Cardiac muscle cell (in vitro differentiated cells and primary cell): Measurements from ENCODE around the gene ZNF91. TPM values are rescaled to one million over a fixed set of nuclear protein-coding genes. Genes with fewer than 3 reads are reported as not detected.

Source experiments
- DNase-seq, 2 donors: peaks; one replicate each; pipeline versions ENCODE4 v3.0.0 to v3.0.0-alpha.2; 2010 to 2017; ENCODE audit warnings: low read depth in 1 of 2, low spot score in 1 of 2
- H3K27ac ChIP-seq: fragments of 200-600 bp; sonication (generic); 2 replicates; pipeline ENCODE4 v1.5.1; 2016
- H3K27me3 ChIP-seq: fragments of 200-600 bp; sonication (generic); 2 replicates; pipeline ENCODE4 v1.6.0; 2016; ENCODE audit warnings: control low read depth
- H3K36me3 ChIP-seq: fragments of 200-600 bp; sonication (generic); 2 replicates; pipeline ENCODE4 v1.5.1; 2016; ENCODE audit warnings: control low read depth
- H3K4me1 ChIP-seq: fragments of 200-600 bp; sonication (generic); 2 replicates; pipeline ENCODE4 v1.8.1; 2017; ENCODE audit warnings: low read depth, mild to moderate bottlenecking, mixed run types
- H3K4me3 ChIP-seq: fragments of 200-600 bp; sonication (generic); 2 replicates; pipeline ENCODE4 v1.5.1; 2016; ENCODE audit warnings: mild to moderate bottlenecking
- H3K9me3 ChIP-seq: fragments of 200-600 bp; sonication (generic); 2 replicates; pipeline ENCODE4 v1.5.1; 2017; ENCODE audit warnings: low read depth, mild to moderate bottlenecking, control low read depth
- polyA plus RNA-seq: library from polyadenylated mRNA; unstranded; fragments of >200 nt; fragmentation: Nextera tagmentation; extraction: Ambion mirVana; gene quantifications from 2 replicates; pipeline ENCODE4 v1.2.1, GENCODE V29; 2016
- total RNA-seq: library from RNA; depleted of rRNA; stranded (reverse); fragments of >200 nt; gene quantifications from 2 replicates; pipeline ENCODE4 v1.2.3, GENCODE V29; 2016
- TF ChIP-seq, protein P1 (sequence below): IDR thresholded peaks from 2 replicates; pipeline ENCODE4 v1.5.1; 2012; ENCODE audit warnings: low read depth, mild to moderate bottlenecking, low read length

The ZNF91 gene
- total and polyA plus RNA-seq, 2 experiments from 2014 or later: 30.1 to 78.7 TPM

- H3K4me3 ChIP-seq: no peak overlapping the region
Observed at GRCh38 chr19:23318143-23318542, 77.1 kb downstream of the ZNF91 start.

DNA sequence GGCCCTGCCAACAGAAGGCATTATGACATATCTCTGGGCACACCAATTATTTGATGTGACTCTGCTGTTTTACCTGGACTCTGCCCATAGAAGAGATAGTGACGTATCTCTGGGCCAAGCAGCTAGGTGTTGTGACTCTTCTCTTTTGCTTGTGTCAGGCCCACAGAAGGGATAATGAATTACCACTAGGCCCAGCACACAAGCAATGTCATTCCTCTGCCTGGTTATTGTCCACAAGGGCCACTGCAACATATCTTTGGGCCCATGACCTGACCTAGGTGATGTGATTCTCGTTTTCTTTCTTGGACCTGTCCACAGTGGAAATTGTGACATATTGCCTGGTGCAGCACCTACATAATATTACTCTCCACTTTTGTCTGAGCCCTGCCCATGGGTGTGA, 80.0 kb downstream of the ZNF91 start:
- no peaks in the 10 kb centered on the region for H3K27me3 ChIP-seq
- no peak for DNase-seq
- no peak overlapping the region for H3K4me3 ChIP-seq
- TF ChIP-seq, protein P1, sequence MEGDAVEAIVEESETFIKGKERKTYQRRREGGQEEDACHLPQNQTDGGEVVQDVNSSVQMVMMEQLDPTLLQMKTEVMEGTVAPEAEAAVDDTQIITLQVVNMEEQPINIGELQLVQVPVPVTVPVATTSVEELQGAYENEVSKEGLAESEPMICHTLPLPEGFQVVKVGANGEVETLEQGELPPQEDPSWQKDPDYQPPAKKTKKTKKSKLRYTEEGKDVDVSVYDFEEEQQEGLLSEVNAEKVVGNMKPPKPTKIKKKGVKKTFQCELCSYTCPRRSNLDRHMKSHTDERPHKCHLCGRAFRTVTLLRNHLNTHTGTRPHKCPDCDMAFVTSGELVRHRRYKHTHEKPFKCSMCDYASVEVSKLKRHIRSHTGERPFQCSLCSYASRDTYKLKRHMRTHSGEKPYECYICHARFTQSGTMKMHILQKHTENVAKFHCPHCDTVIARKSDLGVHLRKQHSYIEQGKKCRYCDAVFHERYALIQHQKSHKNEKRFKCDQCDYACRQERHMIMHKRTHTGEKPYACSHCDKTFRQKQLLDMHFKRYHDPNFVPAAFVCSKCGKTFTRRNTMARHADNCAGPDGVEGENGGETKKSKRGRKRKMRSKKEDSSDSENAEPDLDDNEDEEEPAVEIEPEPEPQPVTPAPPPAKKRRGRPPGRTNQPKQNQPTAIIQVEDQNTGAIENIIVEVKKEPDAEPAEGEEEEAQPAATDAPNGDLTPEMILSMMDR: no peak
- H3K9me3 ChIP-seq: no peaks in the 10 kb centered on the region
- H3K27ac ChIP-seq: no peak overlapping the region
- H3K36me3 ChIP-seq: no peaks in the 10 kb centered on the region
- no peaks in the 10 kb centered on the region for H3K4me1 ChIP-seq

More at GRCh38 chr19:23318143-23318542, 77.1 kb downstream of the ZNF91 start:
- Histone ChIP-seq H3K9me3 (no peaks in the 10 kb centered on the region), H3K27ac (no peak overlapping the region), H3K27me3 (no peaks in the 10 kb centered on the region), H3K4me1 (no peaks in the 10 kb centered on the region), H3K36me3 (no peaks in the 10 kb centered on the region)
- TF ChIP-seq, protein P1: no peak
- DNase-seq: no peak

DNA sequence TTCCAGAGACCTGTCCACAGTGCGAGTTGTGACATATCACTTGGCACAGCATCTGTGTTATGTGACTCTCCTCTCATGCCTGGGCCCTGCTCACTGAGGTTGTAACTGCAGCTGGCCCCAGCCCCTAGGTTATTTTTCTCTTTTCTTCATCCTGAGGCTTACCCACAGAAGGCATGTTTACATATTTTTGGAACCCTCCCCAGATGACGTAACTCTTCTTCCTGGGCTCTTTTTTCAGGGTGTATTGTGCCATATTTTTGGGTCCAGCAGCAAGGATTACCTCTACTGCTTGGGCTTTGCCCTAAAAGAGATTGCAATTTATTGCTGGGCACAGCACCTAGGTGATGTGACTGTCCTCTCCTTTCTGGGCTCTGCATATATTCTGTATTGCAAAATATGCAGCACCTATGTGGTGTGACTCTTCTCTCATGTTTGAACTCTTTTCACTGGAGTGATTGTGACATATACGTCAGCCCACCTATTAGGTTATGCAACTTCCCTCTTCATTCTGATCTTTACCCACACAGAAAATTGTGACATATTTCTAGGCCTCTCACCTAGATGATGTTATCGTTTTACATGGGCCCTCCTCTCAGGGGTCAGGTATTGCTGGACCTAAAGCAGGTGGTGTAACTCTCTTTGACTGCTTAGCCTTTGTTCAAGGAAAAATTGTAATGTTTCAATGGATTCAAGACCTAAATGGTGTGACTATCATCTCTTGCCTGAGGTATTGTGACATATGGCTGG, 80.6 kb downstream of the ZNF91 start:
- Histone ChIP-seq H3K36me3 (no peaks in the 10 kb centered on the region), H3K27ac (no peak overlapping the region), H3K9me3 (no peaks in the 10 kb centered on the region), H3K4me3 (no peak overlapping the region), H3K27me3 (no peaks in the 10 kb centered on the region), H3K4me1 (no peaks in the 10 kb centered on the region)
- TF ChIP-seq, protein P1: no peak
- DNase-seq: no peak

- Histone ChIP-seq H3K27ac (no peak overlapping the region), H3K9me3 (no peaks in the 10 kb centered on the region), H3K36me3 (no peaks in the 10 kb centered on the region), H3K27me3 (no peaks in the 10 kb centered on the region), H3K4me1 (no peaks in the 10 kb centered on the region), H3K4me3 (no peak overlapping the region)
- DNase-seq: no peak
- TF ChIP-seq, protein P1: no peak
Observed at GRCh38 chr19:23313196-23313595, 82.1 kb downstream of the ZNF91 start.

DNA sequence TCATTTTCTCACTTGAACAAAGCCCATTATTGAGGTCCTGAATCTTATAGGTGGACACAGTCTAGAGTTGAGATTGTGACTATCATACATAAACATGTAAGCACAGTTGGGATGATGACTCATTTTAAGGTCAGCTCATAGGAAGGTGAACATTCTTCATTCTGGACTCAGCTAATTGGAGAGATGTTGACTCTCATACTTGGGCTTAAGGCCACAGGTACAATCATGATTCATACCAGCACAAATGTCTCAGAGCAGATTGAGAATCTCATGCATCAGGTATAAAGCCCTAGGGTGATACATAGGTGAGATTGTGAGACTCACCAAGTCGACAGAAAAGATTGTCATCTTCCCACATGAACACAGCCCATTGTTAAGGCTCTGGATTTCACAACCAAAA, 82.8 kb downstream of the ZNF91 start:
- Histone ChIP-seq H3K27me3 (no peaks in the 10 kb centered on the region), H3K4me1 (no peaks in the 10 kb centered on the region), H3K36me3 (no peaks in the 10 kb centered on the region), H3K27ac (no peak overlapping the region), H3K4me3 (no peak overlapping the region), H3K9me3 (no peaks in the 10 kb centered on the region)
- TF ChIP-seq, protein P1: no peak
- DNase-seq: no peak
